Activated CD4-positive, alpha-beta T cell treated with anti-CD3 and anti-CD28 coated beads, Interleukin-2, amount 50 U/mL, for 4 hours (primary cell): ENCODE data around the gene CD84.
A peak's percentile ranks its signal among the peaks of the same experiment; 100 is the strongest.
"Not testable (repeated sequence)": the region's sequence is repeated elsewhere in the genome, so short reads cannot be mapped to it uniquely, and the experiment has no call there.

Experiments
- DNase-seq, 2 experiments: peaks; one replicate each; pipeline ENCODE4 v3.0.0-alpha.2; 2020

The CD84 gene

GRCh38 chr1:160608514-160608913 is 29.2 kb upstream of the CD84 start:
- DNase-seq: no peak

DNA sequence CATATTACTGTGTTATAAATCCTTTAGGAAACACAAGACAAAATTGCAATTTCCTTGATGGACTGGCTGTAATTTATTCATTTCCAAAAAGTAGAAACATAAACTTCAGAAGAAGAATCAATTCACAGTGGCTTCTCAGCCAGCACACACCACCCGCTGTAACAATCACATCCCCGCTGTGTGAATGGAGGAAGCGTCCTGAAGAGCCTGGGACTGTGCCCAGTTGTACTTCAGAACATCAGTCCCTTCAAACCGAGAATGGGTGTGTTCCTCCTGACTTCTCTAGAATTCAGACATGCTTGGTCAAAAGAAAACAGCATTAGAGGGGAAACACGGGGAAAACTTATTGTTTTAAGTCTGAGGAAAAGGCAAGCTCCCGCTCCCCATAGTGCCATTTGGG is 28.8 kb upstream of the CD84 start:
- no peak for DNase-seq

DNA sequence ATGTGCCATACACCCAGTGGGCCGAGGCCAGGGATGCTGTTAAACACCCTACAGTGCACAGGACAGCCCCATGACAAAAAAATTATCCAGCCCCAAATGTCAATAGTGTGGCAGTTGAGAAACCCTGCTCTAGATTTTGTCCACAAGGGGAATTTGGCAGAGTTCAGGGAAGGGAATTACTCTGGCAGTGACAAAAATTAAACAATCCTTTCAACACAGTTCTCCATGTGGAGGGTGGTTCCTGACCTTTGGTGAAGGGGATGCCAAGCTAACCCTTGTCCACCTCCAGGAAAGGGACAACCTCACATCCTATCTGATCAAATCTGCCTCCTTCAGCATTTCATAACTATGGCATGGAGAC is 28.4 kb upstream of the CD84 start:
- no peak for DNase-seq

GRCh38 chr1:160607011-160607671 is 27.8 kb upstream of the CD84 start:
- DNase-seq: peak; percentile 45 to 51

DNA sequence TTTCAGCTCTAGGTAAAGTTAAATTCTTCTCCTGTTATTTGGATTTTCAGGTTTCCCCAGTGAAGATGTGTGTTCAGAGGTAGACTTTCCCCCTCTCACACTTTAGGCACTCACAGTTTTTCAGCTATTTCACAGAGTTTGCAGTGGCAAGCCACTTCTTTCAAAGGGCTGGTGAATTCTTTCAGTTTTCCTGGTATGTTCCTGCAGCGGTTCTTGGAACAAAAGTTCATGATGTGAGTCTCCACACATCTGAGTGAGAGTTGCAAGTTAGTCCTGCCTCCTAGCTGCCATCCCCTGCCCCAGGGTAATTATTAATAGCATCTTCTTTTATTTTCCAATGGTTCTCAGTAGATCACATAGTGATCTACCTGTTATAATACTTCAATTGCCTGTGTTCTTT is 27.3 kb upstream of the CD84 start:
- DNase-seq: no peak

DNA sequence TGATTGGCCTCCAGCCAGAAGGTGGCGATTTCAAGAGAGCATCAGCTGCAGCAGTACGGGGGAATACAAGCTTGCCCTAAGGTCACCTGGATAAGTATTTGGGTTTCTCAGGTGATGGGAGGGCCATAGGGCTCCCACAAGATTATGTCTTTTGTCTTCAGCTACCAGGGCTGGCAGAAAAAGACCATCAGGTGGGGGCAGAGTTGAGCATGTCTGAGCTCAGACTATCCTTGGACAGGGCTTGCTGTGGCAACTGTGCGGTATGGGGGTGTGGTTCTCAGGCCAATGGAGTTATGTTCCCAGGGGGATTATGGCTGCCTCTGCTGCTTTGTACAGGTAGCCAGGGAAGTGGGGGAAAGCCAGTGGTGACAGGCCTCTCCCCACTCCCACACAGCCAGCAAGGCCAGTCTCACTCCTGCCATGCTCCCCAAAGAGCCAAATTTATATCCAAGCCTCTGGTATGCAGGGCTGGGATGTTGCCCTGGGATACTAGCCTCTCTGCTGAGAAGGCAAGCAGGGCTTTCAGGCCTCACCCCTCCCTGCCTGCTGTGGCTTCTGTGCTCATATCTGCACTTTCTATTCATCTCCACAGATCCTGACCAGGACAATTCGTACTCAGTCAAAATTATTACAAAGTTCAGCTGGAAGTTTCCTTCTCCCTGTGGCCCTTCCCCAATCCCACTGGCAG is 26.6 kb upstream of the CD84 start:
- DNase-seq: no peak

- no peak for DNase-seq
These were observed 25.9 kb upstream of the CD84 start for GRCh38 chr1:160605205-160605604.

GRCh38 chr1:160597705-160598104 is 18.4 kb upstream of the CD84 start:
- DNase-seq: no peak

DNA sequence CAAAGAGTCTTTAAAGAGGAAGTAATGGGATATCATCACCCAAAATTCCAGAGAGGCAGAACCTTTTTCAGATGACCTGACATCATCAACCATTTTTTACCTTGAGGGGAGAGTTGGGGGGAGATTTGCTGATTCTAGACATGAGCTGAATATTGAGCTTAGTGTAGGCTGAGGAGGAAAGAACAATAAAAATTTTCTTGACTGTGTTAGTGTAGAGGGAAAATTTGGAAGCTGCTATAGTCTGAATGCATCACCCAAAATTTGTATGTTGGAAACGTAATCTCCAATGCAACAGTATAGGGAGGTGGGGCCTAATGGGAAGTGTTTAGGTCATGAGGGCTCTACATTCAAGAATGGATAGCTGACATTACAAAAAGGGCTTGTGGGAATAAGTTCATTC is 17.8 kb upstream of the CD84 start:
- DNase-seq: no peak

DNA sequence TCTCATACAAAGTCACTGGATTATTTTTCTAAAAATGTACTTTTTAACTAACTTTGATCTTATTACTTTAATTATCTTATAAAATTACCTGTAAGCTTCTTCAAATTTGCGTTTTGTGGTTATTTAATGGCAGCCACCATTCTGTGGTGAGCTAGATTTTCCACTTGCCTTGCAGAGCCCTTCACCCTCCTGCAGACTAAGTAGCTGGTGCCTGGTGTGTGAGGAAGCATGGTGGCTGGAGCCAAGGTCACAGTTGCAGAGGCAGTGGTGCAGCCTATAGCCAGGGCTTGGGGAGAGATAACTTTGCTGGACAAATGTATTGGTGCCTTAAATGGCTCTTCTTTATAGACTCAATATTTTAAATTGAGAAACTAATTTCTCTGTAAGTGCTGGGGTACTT is 11.2 kb upstream of the CD84 start:
- DNase-seq: no peak

GRCh38 chr1:160588468-160588867 is 9.2 kb upstream of the CD84 start:
- DNase-seq: no peak

DNA sequence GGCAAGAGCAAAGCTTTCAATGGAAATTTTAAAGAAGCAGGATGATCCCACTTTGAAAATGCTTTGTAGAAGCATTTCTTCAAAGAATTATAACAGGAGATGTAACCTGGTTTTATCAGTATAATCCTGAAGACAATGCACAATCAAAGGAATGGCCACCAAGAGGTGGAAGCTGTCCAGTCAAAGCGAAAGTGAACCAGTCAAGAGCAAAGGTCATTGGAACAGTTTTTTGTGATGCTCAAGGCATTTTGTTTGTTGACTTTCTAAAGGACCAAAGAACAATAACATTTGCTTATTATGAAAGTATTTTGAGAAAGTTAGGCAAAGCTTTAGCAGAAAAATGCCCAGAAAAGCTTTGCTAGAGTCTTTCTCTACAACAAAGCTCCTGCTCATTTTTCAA is 5.5 kb upstream of the CD84 start:
- DNase-seq: no peak

DNA sequence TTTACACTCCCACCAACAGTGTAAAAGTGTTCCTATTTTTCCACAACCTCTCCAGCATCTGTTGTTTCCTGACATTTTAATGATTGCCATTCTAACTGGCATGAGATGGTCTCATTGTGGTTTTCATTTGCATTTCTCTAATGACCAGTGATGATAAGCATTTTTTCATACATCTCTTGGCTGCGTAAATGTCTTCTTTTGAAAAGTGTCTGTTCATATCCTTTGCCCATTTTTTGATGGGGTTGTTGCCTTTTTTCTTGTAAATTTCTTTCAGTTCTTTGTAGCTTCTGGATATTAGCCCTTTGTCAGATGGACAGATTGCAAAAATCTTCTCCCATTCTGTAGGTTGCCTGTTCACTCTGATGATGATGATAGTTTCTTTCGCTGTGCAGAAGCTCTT is 3.7 kb upstream of the CD84 start:
- not testable (repeated sequence) for DNase-seq

DNA sequence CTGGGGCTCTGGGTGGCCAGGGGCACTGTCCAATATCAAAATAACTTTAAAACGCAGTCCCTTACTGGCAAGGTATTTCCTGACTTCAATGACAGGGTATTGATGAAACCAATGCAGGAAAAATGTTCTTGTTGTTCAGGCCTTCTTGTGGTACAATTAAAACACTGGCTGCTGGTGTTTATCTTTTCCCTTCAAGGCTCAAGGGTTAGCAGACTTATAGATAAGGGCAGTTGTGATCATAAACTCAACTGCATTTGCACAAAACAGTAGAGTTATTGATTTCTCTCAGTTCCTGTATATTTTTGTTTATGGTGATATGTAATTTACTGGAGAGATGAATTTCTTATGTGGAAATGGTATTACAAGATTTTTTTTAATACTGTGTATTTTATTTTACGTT is 2.7 kb upstream of the CD84 start:
- no peak for DNase-seq

GRCh38 chr1:160580221-160580812 is 1.0 kb upstream of the CD84 start:
- DNase-seq: no peak

DNA sequence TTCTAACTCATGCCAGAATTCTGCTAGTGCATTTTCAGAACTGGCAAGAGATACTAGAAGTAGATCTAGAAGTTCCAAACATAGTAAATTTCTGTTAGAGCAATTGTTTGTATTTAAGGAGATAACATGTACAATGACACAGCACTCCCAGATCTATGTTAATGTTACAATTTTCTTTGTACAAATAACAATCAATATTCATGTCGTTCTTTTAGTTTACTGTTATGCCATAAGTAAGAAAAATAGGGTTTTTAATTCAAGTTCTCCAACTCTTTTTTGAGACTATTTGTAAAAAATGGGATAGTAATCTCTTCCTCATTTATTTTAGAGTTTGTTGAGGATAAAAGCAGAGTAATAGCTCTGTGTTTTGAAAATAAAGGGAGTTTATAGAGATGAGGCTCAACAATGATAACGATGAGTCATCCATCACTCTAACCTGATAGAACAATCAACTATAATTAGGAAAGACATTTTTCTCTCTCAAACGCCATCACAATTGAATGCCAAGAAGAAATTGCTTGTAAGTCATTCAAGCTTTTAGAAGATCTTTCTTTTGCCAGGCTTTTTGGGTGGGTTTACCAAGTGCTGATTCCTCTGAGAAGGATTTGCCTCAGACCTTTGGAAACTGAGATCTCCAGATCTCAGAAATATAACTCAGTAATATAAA is 638 bp downstream of the CD84 start:
- no peak for DNase-seq

GRCh38 chr1:160578175-160578524 is 1.1 kb downstream of the CD84 start:
- no peak for DNase-seq

GRCh38 chr1:160577671-160578070 is 1.6 kb downstream of the CD84 start:
- DNase-seq: no peak

- DNase-seq: no peak
These were observed 2.4 kb downstream of the CD84 start for GRCh38 chr1:160576884-160577283.

DNA sequence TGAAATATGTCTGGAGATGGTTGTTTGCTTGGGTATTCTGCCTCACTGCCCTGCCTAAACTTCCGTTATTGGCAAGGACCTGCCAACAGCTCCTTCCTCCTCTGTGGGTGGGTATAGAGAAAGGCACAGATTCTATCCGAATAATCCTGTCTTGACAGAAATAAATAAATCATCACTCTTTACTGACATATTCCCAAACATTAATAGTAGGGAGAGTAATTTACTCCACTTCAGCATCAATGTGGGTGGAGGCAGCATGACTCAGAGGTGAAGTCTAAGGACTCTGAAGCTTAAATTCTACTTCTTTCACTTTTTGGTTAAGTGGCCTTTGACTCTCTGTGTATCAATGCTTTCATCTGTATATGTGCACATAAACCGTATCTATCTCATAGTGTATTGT is 2.9 kb downstream of the CD84 start:
- peak; percentile 56 to 64 for DNase-seq

GRCh38 chr1:160575112-160575664 is 4.1 kb downstream of the CD84 start:
- no peak for DNase-seq

DNA sequence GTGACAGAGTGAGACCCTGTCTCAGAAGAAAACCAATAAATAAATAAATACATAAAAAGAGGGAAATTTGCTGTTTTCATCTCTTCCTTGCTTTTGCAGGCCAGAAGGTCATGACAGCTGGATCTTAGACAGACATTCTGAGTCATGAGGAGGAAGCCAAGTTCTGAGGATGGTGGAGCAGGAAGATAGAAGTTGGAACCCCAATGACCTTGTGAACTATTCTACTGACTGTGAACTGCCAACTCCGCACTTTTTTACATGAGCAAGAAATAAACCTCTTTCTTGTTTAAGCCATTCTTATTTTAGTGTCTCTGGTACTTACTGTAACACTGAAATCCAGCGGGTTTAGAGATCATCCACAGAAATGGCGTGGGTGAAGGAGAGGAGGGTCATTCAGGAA is 8.5 kb downstream of the CD84 start:
- no peak for DNase-seq

DNA sequence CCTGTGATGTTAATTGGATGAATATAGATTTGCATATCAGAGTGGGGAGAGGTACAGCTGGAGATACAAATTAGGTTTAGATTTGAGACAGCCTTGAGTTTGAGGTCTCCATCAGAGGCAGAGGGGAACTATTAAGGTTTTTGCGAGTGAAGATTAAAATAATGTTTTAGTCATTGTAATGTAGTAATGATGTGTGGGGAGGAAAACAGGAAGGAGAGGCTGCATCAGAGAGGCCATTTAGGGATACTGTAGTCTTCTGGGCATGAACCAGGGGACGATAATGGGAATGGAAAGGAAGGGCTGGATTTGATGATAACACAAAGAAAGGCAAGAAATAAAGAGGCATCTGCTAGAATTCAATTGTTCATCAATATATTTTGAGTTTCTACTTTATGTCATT is 9.5 kb downstream of the CD84 start:
- DNase-seq: no peak
